HG02588 (cell line): ENCODE results near the gene SEPTIN12.

Source experiments
- ATAC-seq: cut with Tn5 transposase; IDR thresholded peaks from one replicate; pipeline ENCODE4 v1.9.1; 2021; ENCODE audit warnings: mild to moderate bottlenecking, moderate library complexity; ENCODE audit not compliant: unreplicated experiment

The SEPTIN12 gene

GRCh38 chr16:4803401-4803844, 15.3 kb upstream of the SEPTIN12 start:
- no peak for ATAC-seq

- ATAC-seq, result peak; percentile 84
Observed at GRCh38 chr16:4802659-4803287, 14.6 kb upstream of the SEPTIN12 start.

- peak; percentile 58 for ATAC-seq
Observed at GRCh38 chr16:4801962-4802658, 14.0 kb upstream of the SEPTIN12 start, which contains the start of gene ROGDI. TSS of gene ROGDI (minus strand) at chr16:4802633. CDS start at chr16:4802571, 62 bp downstream.

- no peak for ATAC-seq
Observed at GRCh38 chr16:4801051-4801961, 13.2 kb upstream of the SEPTIN12 start.

GRCh38 chr16:4800290-4801041, 12.3 kb upstream of the SEPTIN12 start:
- ATAC-seq, result no peak

- no peak for ATAC-seq
Observed at GRCh38 chr16:4799171-4799855, 11.2 kb upstream of the SEPTIN12 start.

GRCh38 chr16:4798456-4798855, 10.3 kb upstream of the SEPTIN12 start:
- ATAC-seq, result no peak

GRCh38 chr16:4797805-4798252, 9.7 kb upstream of the SEPTIN12 start:
- ATAC-seq, result no peak

GRCh38 chr16:4796982-4797804, 9.0 kb upstream of the SEPTIN12 start:
- ATAC-seq, result no peak

GRCh38 chr16:4795828-4796572, 7.9 kb upstream of the SEPTIN12 start:
- ATAC-seq, result no peak

GRCh38 chr16:4795181-4795827, 7.2 kb upstream of the SEPTIN12 start, which contains the start of gene SMIM22:
TSS of gene SMIM22 (plus strand) at chr16:4795369. CDS start at chr16:4795735, 366 bp downstream.
- ATAC-seq, result no peak

- no peak for ATAC-seq
Observed at GRCh38 chr16:4792951-4793513, 4.9 kb upstream of the SEPTIN12 start.

GRCh38 chr16:4790871-4791270, 2.7 kb upstream of the SEPTIN12 start:
- no peak for ATAC-seq

GRCh38 chr16:4790261-4790660, 2.1 kb upstream of the SEPTIN12 start:
- ATAC-seq, result no peak

- no peak for ATAC-seq
Observed at GRCh38 chr16:4788910-4789309, 765 bp upstream of the SEPTIN12 start.

- no peak for ATAC-seq
Observed at GRCh38 chr16:4788489-4788889, 344 bp upstream of the SEPTIN12 start.

- no peak for ATAC-seq
Observed at GRCh38 chr16:4787068-4787467, 1.1 kb downstream of the SEPTIN12 start.
